Activated T-helper 9 cell treated with anti-CD3 and anti-CD28 coated beads, Interleukin-2, amount 50 U/mL, for 16 hours (primary cell): ENCODE results near the gene FOSL1.
"Not testable (repeated sequence)": the region's sequence is repeated elsewhere in the genome, so short reads cannot be mapped to it uniquely, and the experiment has no call there.

Source experiments
- DNase-seq: peaks from one replicate; pipeline ENCODE4 v3.0.0-alpha.2; 2020; ENCODE audit warnings: low read depth

The FOSL1 gene

GRCh38 chr11:65896034-65896999 is 3.9 kb downstream of the FOSL1 start:
- no peak for DNase-seq

DNA sequence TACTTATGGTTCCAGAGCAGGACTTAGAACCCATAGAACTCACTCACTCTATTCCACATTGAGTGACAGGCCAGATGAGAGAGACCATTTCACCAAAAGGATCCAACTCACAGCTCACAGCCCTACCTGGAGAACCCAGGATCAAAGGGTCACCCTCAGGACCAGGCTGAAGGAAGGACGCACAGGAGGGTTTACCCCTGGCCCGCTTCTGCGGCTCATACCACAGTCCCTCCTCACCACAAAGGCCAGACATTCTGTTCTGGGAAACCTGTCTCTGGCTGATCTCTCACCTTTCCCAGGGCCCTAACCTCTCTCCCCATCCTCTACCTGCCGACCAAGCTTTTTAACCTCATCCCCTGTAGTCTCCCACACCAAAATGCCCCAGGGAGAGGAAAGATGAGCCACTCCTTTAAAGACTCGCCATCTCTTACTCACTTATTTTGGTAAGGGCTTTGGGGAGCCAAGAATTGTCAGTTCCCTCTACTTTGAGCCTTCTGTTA is 4.7 kb downstream of the FOSL1 start:
- no peak for DNase-seq

- DNase-seq = no peak
These were observed 6.1 kb downstream of the FOSL1 start for GRCh38 chr11:65894034-65894591.

DNA sequence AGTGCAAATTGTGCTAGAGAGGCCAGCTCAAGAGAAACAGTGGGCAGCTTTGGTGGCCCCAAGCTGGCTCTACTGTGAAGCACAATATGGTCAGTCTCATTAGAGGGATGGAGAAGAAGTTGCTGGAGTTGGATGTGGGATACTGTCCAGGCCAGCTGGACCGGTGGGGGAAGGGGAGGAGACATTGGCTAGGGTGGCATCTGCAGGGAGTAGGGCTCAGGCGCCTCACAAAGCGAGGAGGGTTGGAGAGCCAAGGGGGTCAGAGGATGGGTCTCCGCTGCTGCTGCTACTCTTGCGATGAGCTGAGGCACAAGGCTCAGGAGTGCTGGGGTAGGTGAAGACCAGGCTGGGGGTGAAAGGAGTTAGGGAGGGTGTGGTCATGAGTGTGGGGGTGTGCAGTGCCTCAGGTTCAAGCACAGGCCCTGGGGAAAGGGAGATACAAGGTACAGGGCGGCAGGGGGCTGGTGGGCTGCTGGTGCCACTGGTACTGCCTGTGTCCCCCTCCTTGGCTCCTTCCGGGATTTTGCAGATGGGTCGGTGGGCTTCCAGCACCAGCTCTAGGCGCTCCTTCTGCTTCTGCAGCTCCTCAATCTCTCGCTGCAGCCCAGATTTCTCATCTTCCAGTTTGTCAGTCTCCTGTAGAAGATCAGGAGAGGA is 7.4 kb downstream of the FOSL1 start:
- no peak for DNase-seq

DNA sequence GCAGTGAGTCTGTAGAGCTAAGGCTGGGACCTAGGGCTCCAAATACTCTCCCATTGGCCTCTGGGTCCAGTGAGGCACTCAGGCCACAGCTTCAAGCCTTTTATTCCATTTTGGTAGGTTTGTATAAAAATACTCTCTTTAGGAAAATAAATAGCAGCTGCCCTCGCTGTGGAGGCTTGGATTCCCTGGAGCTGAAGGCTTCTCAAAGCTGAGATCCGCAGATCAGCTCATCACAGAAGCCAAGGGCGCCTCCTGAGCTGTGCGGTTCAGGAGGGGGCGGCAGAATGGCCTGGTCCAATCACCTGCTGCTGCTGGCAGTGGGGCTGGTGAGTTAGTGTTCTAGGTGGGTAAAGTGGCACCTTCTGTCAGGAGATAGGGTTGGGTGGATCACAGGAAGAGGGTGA is 8.0 kb downstream of the FOSL1 start:
- not testable (repeated sequence) for DNase-seq

- DNase-seq = no peak
These were observed 8.7 kb downstream of the FOSL1 start for GRCh38 chr11:65891219-65892136.

DNA sequence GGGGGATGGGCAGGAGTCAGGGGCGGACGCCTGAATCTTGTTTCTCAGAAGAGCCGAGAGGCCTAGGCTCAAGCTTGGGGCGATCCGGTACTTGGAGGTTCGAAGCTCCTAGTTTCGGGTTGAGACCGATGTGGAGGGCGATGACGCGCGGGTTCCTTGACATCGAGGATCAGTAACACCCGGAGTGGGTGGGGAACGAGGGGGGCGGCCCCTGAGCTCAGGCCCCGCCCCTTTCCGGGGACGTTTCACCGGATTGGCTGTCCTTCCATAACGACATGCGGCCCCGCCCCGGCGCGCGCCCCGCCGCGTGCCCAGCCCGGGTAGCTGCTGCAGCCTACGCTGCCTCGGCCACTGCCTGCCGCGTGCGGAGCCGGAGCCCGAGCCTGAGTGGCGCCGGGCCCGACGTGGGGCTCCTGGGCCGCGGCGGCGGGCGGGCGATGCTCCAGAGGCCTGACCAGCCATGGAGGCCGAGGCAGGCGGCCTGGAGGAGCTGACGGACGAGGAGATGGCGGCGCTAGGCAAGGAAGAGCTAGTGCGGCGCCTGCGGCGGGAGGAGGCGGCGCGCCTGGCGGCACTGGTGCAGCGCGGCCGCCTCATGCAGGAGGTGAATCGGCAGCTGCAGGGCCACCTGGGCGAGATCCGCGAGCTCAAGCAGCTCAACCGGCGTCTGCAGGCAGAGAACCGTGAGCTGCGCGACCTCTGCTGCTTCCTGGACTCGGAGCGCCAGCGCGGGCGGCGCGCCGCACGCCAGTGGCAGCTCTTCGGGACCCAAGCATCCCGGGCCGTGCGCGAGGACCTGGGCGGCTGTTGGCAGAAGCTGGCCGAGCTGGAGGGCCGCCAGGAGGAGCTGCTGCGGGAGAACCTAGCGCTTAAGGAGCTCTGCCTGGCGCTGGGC is 9.6 kb downstream of the FOSL1 start, which contains the start of gene CCDC85B:
Gene CCDC85B, plus strand, starts transcription at position 350 of the 895 bp plus-strand sequence. Its CDS starts 111 bp downstream, at position 461.
- DNase-seq = peak; percentile 99

DNA sequence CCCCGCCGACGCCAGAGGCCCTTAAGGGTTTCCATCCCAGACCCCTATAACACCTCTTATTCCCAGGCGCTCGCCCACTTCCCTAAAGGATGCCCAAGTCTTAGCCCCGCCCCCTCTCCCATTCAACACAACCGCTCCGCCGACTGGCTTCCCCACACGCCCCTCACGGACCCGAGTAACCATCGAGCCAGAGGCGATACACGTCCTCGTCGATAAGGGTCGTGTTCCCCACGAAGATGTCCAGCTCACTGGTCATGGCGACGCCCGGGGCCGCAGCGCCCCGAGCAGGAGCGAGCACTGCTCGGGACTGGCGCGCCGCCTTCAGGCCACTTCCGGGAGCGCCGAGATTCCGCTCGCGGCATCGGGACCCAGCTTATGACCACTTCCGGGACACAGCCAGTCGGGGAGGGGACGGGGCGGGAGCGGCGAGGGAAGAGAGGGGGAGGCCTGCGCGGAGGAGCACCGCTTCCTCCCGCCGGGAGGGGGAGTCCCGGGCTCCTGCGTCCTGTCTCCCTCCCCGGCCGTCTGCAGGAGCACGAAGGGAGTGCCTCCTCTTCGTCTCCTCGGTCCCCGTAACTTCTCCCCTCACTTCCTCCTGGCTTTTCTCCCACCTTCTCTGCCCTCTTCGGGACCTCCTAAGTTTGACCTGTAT is 11.9 kb downstream of the FOSL1 start, which contains the start of gene FIBP:
Gene FIBP, minus strand, starts transcription at position 309 of the 652 bp plus-strand sequence. Its CDS starts 53 bp downstream, at position 256.
- peak; percentile 94 for DNase-seq

GRCh38 chr11:65887723-65888162 is 12.4 kb downstream of the FOSL1 start:
- DNase-seq = no peak

DNA sequence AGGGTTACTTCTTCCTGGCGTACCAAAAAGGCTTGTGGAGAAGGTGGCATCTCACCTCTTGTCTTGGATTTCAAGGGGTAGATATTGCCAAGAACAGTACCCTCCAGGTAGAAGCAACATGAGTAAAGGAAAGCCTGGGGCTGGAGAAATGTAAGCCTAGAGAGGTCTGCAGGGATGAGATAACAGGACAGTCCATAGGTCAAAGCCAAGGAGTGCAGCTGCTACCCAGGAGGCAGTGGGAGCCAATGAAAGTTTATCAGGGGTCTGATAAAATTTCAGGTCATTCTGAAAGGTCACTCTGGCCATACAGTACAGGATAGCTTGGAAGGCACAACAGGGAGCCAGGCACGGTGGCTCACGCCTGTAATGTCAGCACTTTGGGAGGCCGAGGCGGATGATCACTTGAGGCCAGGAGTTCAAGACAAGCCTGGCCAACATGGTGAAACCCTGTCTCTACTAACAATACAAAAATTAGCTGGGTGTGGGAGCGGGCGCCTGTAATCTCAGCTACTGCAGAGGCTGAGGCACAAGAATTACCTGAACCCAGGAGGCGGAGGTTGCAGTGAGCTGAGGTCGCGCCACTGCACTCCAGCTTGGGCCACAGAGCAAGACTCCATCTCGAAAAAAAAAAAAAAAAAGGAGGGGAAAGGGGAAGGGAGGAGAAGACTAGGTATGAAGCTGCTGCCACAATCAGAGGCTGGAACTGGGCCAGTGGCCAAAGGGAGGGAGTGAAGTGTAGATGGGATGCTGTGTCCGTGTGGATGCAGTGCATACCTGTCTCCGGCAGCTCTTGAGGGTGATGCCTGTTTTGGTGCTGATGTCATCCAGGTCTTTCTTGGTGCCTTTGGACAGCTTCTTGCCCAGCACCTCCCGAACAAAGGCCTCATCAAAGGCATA is 13.1 kb downstream of the FOSL1 start:
- DNase-seq = no peak

DNA sequence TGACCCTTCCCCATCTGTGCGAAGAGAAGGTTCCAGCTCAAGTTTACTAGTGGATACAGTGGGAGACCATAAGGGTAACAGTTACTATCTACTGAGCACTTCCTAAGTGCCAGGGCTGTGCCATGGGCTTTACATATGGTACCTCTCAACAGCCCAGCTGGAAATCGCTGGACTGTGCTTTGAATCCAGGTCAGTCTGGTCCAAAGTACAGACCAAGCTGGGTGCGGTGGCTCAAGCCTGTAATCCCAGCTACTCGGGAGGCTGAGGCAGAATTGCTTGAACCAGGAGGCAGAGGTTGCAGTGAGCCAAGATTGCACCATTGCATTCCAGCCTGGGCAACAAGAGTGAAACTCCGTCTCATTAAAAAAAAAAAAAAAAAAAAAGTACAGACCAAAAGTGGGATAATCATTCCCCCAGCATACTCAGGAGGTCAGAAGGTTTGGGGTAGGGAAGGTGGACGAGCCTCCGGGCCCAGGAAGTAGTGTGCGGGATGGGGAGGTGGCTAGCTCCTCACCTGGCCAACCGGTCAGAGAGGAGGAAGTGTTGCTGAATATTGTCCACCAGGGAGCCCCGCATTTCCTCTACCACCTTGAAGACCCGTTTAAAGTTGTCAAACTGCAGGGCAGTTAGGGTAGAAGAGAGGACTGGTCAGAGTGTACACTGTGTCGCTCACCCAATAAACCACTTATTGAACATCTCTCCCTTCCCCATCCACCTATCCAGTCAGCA is 14.2 kb downstream of the FOSL1 start:
- DNase-seq = no peak

DNA sequence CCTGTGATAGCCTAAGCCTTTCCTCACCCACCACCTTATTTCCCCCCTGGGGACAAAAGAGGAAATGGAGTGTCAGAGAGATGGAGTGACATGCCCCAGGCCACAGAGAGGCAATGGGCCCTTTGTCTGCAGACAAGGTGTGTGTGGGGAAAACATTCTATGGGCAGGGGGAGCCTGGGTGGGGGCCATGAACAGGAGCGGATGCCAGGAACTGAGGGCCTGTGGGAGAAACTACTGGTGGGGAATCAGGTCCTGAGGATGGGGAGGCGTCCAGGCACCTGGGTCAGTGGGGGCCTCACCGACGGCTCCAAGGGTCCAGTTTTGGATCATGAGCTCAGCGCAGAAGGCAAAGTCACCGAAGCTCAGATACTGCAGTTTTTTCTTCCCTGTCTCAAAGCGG is 15.0 kb downstream of the FOSL1 start:
- no peak for DNase-seq

DNA sequence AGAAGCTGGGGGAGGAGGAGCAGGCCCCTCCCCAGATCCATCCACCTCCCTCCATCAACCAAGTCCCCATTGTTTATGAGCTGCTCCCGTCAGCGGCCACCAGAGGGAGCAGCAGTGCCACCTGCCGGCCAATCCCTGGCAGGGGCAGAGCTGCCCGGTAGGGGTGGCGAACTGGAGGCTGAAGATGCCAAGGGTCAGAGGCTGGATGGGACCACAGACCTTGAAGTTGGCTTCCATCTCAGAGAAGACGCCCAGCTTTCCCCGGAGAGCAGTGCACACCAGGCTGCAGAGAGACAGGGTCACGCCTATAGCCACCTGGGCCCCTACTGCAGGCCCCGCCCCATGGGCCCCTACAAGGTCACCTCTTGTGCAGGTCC is 15.5 kb downstream of the FOSL1 start:
- DNase-seq = peak; percentile 77

- DNase-seq = no peak
These were observed 16.1 kb downstream of the FOSL1 start for GRCh38 chr11:65883786-65884715.

GRCh38 chr11:65883058-65883761 is 17.0 kb downstream of the FOSL1 start:
- no peak for DNase-seq
